GM21723 (cell line): ENCODE measurements around the gene TNKS2.

Experiments
- ATAC-seq: cut with Tn5 transposase; IDR thresholded peaks from one replicate; pipeline ENCODE4 v1.9.1; 2021; ENCODE audit warnings: mild to moderate bottlenecking, moderate library complexity; ENCODE audit not compliant: unreplicated experiment

Gene TNKS2

GRCh38 chr10:91908337-91909116, 110.3 kb downstream of the TNKS2 start:
- peak; percentile 95 for ATAC-seq

DNA sequence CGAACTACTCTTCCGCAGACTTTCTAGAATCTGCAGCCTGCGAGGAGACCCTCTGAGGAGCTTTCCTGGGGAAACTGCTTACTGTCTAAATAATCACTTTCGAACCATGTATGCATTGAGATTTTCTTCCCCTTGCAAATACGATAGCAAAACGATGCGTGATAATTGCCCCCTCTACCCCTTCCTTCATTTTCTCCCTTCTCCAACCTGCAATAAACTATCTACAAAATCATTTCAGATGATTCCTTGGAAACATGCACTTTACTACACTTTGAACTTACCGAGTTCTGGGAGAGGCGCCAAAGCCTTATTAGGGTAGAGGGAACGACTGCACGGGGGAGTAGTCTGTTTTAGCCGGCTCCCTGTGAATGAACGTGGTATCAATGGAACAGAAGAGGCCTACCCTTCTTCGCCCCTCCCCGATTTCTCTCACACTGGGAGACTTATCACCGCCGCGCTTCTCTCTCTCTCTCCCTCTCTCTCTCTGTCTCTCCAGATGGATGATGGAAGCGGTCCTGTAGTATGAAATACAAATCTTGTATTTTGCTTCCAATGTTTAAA, 111.0 kb downstream of the TNKS2 start, which contains the start of gene FGFBP3:
FGFBP3 (minus strand) TSS at position 370 of the 561 bp plus-strand sequence. CDS start 517 bp downstream, outside the sequence.
- no peak for ATAC-seq

DNA sequence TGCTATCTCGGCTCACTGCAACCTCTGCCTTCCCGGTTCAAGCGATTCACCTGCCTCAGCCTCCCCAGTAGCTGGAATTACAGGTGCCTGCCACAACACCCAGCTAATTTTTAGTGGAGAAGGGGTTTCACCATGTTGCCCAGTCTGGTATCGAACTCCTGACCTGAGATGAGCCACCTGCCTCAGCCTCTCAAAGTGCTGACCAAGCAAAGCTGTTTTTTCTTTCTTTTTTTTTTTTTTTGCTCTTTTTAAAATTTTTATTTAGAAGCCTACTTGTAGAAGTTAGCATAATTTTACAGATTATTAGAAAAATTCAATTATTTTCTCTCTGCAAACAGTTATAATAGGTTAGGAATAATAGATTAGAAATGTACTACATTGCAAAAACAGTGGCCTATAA, 112.2 kb downstream of the TNKS2 start:
- ATAC-seq: no peak
